ENCODE measurements around the gene ANTXR1.

Gene ANTXR1

DNA sequence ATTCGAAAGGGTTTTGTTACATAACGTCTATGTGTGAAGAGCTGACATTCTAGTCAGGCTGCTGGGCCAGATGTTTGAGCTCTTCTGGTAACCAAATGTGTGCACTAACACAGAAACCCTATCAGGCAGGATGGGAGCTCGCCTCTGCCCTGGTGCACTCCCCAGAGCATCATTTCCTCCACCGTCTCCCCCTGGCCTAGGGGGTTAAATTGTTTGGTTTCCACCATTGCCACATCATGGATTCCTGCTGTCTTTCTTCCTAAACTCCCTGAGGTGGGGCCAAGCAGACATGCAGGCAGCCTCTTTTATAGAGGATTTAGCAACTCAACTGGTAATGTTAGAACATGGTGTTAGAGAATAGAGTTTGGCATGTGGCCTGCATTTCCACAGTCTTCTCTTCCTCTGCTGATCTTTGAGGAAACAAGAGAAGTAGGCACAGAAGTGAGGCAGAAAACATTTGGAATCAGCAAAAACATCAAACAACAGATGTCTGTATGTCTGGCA is 87.3 kb downstream of the ANTXR1 start:
- H3K9me3 ChIP-seq (ENCODE audit: severe bottlenecking), result no peaks in the 10 kb centered on the region
- H3K36me3 ChIP-seq, result peaks cover 9% of the 10 kb centered on the region
- no peak overlapping the region for H3K27ac ChIP-seq
- no peaks in the 10 kb centered on the region for H3K27me3 ChIP-seq (ENCODE audit: insufficient read depth, low read depth, severe bottlenecking)
- no peak overlapping the region for H3K4me3 ChIP-seq (ENCODE audit: low read depth, low read length)
- TF ChIP-seq, protein P1, sequence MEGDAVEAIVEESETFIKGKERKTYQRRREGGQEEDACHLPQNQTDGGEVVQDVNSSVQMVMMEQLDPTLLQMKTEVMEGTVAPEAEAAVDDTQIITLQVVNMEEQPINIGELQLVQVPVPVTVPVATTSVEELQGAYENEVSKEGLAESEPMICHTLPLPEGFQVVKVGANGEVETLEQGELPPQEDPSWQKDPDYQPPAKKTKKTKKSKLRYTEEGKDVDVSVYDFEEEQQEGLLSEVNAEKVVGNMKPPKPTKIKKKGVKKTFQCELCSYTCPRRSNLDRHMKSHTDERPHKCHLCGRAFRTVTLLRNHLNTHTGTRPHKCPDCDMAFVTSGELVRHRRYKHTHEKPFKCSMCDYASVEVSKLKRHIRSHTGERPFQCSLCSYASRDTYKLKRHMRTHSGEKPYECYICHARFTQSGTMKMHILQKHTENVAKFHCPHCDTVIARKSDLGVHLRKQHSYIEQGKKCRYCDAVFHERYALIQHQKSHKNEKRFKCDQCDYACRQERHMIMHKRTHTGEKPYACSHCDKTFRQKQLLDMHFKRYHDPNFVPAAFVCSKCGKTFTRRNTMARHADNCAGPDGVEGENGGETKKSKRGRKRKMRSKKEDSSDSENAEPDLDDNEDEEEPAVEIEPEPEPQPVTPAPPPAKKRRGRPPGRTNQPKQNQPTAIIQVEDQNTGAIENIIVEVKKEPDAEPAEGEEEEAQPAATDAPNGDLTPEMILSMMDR (IDR thresholded peaks at IDR 0.05; ENCODE audit: low read depth, low read length), result no peak
- no peak for DNase-seq

- Histone ChIP-seq H3K36me3 (peaks cover 9% of the 10 kb centered on the region), H3K27ac (no peak overlapping the region), H3K4me3 (ENCODE audit: low read depth, low read length) (no peak overlapping the region), H3K9me3 (ENCODE audit: severe bottlenecking) (no peaks in the 10 kb centered on the region), H3K27me3 (ENCODE audit: insufficient read depth, low read depth, severe bottlenecking) (no peaks in the 10 kb centered on the region)
- DNase-seq, result no peak
- TF ChIP-seq, protein P1 (IDR thresholded peaks at IDR 0.05; ENCODE audit: low read depth, low read length), result no peak
Observed at GRCh38 chr2:69102041-69102593, 89.1 kb downstream of the ANTXR1 start.

DNA sequence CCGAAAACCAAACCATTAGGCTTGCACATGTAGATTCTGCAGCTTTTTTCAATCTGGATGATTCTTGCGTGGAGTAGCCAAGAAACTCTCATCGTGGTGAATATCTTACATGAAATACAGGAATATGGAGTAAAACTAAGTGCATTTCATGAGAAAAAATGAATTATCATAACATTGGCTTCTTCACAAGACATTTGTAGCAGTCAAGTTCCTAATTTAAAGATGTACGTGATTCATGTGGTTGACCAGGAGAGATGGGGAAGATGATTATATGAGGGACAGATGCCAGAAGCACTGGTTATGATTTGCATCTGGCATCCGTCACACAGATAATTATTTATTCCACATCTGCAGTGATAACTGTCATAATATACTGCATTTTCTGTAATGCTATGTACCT is 90.4 kb downstream of the ANTXR1 start:
- Histone ChIP-seq H3K27me3 (ENCODE audit: insufficient read depth, low read depth, severe bottlenecking) (no peaks in the 10 kb centered on the region), H3K4me3 (ENCODE audit: low read depth, low read length) (no peak overlapping the region), H3K9me3 (ENCODE audit: severe bottlenecking) (no peaks in the 10 kb centered on the region), H3K36me3 (peaks cover 9% of the 10 kb centered on the region), H3K27ac (no peak overlapping the region)
- DNase-seq, result no peak
- TF ChIP-seq, protein P1 (IDR thresholded peaks at IDR 0.05; ENCODE audit: low read depth, low read length), result no peak

GRCh38 chr2:69104261-69104660 is 91.3 kb downstream of the ANTXR1 start:
- Histone ChIP-seq H3K27me3 (ENCODE audit: insufficient read depth, low read depth, severe bottlenecking) (no peaks in the 10 kb centered on the region), H3K9me3 (ENCODE audit: severe bottlenecking) (no peaks in the 10 kb centered on the region), H3K4me3 (ENCODE audit: low read depth, low read length) (no peak overlapping the region), H3K36me3 (peaks cover 9% of the 10 kb centered on the region), H3K27ac (no peak overlapping the region)
- DNase-seq, result no peak
- TF ChIP-seq, protein P1 (IDR thresholded peaks at IDR 0.05; ENCODE audit: low read depth, low read length), result no peak

- no peaks in the 10 kb centered on the region; the same call in 1 of the 2 replicates for H3K36me3 ChIP-seq
- no peaks in the 10 kb centered on the region for H3K9me3 ChIP-seq (ENCODE audit: severe bottlenecking)
- no peaks in the 10 kb centered on the region for H3K27me3 ChIP-seq (ENCODE audit: insufficient read depth, low read depth, severe bottlenecking)
- H3K4me3 ChIP-seq (ENCODE audit: low read depth, low read length), result no peak overlapping the region
- no peak overlapping the region for H3K27ac ChIP-seq
- no peak for DNase-seq
- TF ChIP-seq, protein P1 (IDR thresholded peaks at IDR 0.05; ENCODE audit: low read depth, low read length), result no peak
Observed at GRCh38 chr2:69109255-69109654, 96.3 kb downstream of the ANTXR1 start.

DNA sequence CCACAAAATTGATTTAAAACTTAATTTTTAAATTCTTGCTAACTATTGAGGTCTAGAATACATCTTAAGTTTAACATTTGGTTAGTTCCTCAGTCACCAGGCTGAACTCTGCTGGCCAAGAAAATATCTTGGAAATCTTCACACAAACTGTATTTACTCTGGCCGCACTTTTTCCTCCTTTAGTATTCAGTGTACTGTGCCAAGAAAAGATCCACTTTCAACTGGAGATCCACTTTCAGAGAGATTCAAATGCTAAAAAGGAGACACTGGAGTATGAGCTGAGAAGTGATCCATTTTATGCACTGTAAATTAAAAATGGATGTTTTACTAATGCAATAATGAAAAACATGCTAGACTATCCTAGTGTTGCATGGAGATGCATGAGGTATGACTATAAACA is 98.1 kb downstream of the ANTXR1 start:
- Histone ChIP-seq H3K9me3 (ENCODE audit: severe bottlenecking) (no peaks in the 10 kb centered on the region), H3K27me3 (ENCODE audit: insufficient read depth, low read depth, severe bottlenecking) (no peaks in the 10 kb centered on the region), H3K27ac (no peak overlapping the region), H3K36me3 (no peaks in the 10 kb centered on the region), H3K4me3 (ENCODE audit: low read depth, low read length) (no peak overlapping the region)
- DNase-seq, result no peak
- TF ChIP-seq, protein P1 (IDR thresholded peaks at IDR 0.05; ENCODE audit: low read depth, low read length), result no peak
